NCI-H1105 treated with DMSO at 0.1 percent for 48 hours (cell line): ENCODE data around the gene LIPH.
"Not testable (repeated sequence)": the region's sequence is repeated elsewhere in the genome, so short reads cannot be mapped to it uniquely, and the experiment has no call there.

ENCODE experiments used
- DNase-seq: peaks from one replicate; lab custom pipeline; 2025; lab: John Stamatoyannopoulos, UW

The LIPH gene

GRCh38 chr3:185552358-185552877, at the start of gene LIPH:
Gene LIPH (minus strand): TSS chr3:185552588. CDS start chr3:185552471, 117 bp downstream.
- DNase-seq = no peak

GRCh38 chr3:185595526-185595925, 43.1 kb upstream of the LIPH start:
- DNase-seq = no peak

GRCh38 chr3:185594073-185594472, 41.7 kb upstream of the LIPH start:
- no peak for DNase-seq

- no peak for DNase-seq
These were observed 34.3 kb upstream of the LIPH start for GRCh38 chr3:185586686-185587039.

GRCh38 chr3:185585859-185586685, 33.7 kb upstream of the LIPH start, which contains the start of gene SENP2:
Gene SENP2 (plus strand): TSS chr3:185586295. CDS start chr3:185586414, 119 bp downstream.
- peak; percentile 100 for DNase-seq

GRCh38 chr3:185585518-185585858, 33.1 kb upstream of the LIPH start:
- no peak for DNase-seq

- DNase-seq = no peak
These were observed 32.3 kb upstream of the LIPH start for GRCh38 chr3:185584686-185585085.

GRCh38 chr3:185583925-185584324, 31.5 kb upstream of the LIPH start:
- no peak for DNase-seq

- no peak for DNase-seq
These were observed 30.5 kb upstream of the LIPH start for GRCh38 chr3:185582871-185583270.

GRCh38 chr3:185582236-185582635, 29.8 kb upstream of the LIPH start:
- no peak for DNase-seq

- DNase-seq = peak; percentile 75
These were observed 22.9 kb upstream of the LIPH start for GRCh38 chr3:185575108-185575869.

GRCh38 chr3:185572183-185572582, 19.8 kb upstream of the LIPH start:
- DNase-seq = no peak

- no peak for DNase-seq
These were observed 9.6 kb upstream of the LIPH start for GRCh38 chr3:185561958-185562357.

- no peak for DNase-seq
These were observed 9.1 kb upstream of the LIPH start for GRCh38 chr3:185561374-185561943.

GRCh38 chr3:185560676-185561075, 8.3 kb upstream of the LIPH start:
- no peak for DNase-seq

GRCh38 chr3:185559706-185560090, 7.3 kb upstream of the LIPH start:
- no peak for DNase-seq

- no peak for DNase-seq
These were observed 6.0 kb upstream of the LIPH start for GRCh38 chr3:185558395-185558794.

- not testable (repeated sequence) for DNase-seq
These were observed 4.3 kb upstream of the LIPH start for GRCh38 chr3:185556640-185557039.

GRCh38 chr3:185555860-185556347, 3.5 kb upstream of the LIPH start:
- peak; percentile 8 for DNase-seq

- DNase-seq = no peak
These were observed 2.7 kb upstream of the LIPH start for GRCh38 chr3:185555101-185555501.

GRCh38 chr3:185549651-185550111, 2.7 kb downstream of the LIPH start:
- no peak for DNase-seq

- DNase-seq = no peak
These were observed 3.3 kb downstream of the LIPH start for GRCh38 chr3:185549122-185549521.
